Activated effector memory CD4-positive, alpha-beta T cell treated with anti-CD3 and anti-CD28 coated beads, Interleukin-2, amount 50 U/mL, for 16 hours (primary cell): ENCODE measurements around the gene DOCK1.

Source experiments
- DNase-seq: peaks from one replicate; pipeline ENCODE4 v3.0.0-alpha.2; 2020

Gene DOCK1

DNA sequence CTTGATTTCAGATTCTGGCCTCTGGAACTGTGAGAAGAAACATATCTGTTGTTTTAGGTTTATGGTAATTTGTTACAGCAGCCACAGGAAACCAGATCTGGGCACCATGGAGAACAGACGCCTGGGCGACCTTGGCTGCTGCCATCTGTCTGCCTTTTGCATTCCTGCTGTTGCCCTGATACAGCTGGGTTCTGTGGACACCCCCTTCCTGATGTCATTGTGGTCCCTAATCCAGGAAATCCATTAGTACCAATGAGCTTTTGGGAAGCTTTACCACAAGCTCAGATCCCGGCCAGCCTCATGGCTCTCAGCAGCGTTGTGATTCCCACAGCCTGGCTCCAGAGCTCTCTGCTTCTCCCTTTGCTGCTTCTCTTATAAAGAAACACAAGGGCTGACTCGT, 469.7 kb downstream of the DOCK1 start:
- DNase-seq = no peak

DNA sequence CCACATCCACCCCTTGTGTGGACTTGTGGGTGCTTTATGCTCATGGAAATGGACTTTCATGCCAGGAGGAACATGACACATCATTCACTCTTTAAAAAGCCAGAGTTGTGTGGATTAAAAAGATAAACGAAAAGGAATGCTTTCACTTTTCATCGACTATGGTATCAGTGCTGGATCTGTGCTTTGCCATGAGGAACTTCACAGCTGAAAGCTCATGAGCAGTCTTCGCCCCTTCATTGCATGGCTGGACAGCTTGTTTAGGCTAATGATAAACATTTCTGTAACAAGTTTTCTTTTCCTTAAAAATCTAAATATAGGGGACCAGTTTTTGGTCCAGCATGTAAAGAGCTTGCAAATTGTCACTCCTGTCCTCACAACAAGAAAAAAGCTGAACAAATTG, 470.2 kb downstream of the DOCK1 start:
- DNase-seq = no peak

DNA sequence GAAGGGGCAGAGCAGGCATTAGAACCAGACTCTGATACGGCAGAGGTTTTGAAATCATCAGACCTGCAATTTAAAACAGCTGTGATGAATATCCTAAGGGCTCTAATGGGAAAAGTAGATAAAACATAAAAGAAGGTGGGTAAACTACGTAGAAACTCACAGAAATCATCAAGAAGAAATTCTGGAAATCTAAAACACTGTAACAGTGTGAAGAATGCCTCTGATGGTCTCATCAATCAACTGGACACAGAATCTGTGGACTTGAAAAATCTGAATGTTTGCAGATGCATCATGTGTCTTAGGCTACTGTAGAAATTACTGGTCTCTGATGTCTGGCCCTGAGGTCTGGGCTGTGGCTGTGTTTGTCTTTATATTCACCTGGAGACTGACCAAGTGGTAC, 470.8 kb downstream of the DOCK1 start:
- DNase-seq = no peak

DNA sequence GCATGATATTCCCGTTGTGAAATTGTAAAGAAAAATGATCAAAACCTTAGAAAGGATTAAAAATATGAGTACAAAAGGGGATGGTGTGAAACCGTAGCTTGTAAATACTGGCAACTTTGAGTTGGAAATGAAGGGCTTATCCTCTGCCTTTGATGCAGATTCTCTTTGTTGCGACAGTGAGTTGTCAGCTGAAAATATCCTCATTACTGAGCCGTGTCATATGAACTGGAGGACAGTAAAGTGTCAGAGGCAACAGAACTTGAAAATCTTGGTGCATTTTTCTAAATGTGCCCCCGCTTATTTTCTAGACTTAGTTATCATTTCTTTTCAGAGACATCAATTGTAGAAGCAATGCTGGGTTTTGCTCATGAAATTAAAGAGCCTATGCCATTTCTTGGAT, 473.4 kb downstream of the DOCK1 start:
- DNase-seq = no peak

DNA sequence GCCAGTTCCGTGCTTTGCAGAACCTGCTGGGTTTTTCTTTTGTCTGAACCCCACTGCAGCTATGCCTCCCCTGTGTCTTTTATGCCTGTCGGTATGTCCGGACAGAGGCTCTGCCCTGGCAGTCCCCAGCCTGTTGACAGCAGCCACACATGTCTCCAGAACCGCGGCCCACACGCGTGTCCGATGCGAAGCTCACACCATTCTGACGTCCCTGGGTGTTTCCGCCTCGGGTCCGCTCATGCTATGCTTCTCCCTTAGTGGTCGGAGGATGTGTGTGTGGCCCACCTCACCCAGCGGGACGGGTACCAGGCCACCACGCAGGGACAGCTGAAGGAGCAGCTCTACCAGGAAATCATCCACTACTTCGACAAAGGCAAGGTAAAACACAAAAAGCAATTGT, 479.3 kb downstream of the DOCK1 start:
- DNase-seq = no peak

DNA sequence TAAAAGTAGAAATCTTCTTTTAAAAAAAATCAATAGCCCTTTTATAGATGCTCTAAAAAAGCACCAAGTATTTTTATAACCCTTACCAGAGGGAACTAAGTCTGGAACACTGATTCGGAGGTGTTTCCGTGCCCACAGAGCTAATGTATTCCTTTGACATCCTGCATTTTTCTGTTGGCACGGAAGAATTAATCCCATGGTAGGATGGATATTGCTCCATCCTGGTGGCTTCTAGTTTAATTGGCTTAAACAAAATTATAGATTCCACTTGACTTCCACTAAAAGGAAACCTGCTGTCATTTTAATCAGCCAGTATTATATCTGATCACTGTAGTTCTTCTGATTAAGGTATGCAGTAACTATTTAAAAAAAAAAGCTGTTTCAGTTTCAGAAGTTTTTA, 479.8 kb downstream of the DOCK1 start:
- no peak for DNase-seq

DNA sequence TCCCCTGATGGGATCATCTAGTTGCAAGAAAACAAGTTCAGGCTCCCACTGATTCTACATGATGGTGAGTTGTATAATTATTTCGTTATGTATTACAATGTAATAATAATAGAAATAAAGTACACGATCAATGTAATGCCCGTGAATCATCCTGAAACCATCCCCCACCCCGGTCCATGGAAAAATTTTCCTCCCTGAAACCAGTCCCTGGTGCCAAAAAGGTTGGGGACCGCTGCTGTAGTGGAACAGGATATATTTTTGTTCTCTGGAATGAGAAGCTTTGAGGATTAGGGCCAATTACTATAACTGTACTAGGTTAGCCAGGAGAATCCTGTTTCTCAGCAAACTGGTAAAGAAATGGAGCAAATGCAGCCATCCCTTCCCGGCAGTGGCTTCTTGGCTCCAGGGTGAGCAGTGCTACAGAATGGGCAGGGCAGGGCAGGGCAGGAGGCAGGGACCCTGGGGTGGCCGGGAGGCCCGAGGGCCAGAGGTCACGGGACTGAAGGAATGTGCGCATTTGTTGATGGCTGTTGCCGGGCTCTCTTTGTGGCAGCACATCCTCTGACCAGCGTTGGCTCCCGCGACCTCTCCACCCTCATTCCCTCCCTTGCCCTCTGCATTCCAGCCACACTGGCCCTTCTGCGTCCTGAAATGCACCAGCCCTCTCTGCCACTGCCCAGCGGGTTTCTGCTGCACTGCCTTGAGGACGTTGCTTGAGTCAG, 481.5 kb downstream of the DOCK1 start:
- DNase-seq = no peak

DNA sequence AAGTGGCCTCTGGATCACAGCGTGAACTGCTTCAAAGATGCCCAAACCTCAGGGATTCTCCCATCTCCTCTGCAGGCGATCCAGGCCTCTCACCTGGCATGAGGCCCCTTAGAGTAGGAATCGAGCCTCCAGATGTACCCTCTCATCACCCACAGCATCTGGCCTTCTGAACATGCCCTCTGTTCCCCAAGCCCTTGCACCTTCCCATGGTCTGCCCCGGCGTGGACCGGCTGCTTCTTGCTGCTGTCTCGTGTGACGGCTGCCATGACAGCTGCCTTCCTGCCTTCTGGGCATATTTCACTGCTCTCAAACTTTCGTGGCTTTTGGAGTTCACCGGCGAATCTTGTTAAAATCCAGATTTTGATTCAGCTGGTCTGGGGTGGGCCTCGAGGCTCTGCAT, 486.6 kb downstream of the DOCK1 start:
- DNase-seq = no peak

DNA sequence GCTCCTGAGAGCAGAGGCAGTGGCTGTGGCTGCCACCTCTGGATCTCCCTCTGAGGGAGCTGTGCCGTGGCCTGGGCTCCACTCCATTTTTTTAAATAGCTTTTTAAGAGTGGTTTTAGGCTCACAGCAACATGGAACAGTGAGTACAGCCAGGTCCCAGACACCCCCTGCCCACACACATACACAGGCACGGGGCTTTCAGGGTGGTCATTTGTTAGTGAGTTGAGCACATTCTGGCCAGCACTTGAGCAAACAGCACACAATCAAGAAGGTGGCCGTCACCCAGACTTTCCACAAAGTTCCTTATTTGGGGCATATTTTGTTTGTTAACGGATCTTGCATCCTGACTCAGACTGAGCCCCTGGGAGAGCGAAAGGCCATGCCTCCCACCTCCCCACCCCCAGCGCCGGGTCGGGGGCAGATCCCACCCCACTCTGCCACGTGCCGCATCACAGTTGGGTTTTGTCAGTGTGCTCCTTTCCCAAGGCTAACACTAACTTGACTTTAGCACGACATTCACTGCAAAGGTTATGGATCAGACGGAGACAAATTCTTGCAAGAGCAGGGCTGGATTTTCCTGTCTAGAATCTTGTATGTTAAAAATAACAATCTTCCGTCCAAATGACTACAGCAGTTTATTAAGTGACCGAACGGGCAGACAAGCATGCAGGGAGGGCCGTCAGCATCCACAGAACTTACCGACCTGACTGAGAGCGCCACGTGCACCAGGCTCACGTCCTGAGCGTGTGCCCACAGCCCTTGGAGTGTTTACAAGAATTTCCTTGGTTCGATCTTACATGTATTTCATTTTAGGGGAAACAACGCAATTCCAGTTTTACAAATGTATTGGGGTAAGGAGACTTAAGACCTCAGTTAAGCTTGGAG, 487.4 kb downstream of the DOCK1 start:
- no peak for DNase-seq

DNA sequence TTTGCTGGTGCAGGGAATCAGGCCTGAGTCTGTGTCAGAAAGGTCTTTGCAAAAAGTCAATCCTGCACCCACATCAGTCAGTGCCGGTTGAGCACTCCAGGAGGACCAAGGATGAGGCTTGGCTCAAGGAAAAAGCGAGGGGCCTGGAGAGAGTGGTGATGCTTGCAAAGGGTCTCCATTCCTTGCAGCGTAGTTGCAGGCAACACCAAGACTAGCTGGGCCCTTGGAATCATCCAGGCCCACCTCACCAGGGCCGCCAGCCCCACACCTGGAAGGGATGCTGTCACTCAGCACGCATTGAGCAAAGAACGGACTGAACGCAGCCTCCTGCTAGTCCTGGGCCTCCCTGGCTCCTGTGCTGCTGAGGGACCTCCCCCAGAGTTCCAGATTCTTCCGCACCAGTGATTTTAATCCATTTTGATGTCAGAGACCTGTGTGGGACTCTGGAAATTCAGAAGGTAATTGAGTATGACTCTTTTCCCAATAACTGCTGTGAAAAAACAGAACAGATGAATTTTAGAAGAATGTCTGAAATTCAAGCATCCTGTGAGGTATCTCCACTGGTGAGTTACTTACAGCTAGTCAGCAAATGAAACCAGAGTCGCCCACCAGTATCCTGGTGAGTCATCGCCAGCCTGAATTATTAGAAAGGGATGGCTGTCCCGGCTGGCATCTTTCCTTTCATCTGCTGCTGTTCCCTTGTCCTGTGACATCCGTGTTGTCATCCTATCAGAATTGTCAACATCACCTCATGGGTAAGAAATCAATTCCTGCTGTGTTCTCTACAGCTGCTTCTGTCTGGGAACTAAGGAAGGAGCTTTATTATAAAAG, 493.1 kb downstream of the DOCK1 start:
- DNase-seq = no peak

DNA sequence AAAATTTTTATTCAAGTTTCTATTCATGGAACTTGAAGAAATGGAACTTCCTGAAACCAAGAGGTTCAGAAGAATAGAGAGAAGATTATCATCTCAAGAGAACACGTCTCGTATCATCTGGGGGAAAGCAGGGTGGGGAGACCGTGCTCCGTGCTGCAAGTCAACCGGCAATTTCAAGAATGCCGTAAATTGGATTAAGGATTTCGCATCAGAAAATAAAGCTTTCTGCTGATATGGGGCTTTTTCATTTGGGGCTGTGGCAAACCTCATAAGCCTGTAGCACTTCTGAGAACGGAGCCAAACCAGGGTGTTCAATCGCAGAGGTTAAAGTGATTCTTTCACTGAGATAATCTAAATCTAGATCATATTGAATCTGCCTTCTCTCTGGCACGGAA, 493.7 kb downstream of the DOCK1 start:
- no peak for DNase-seq

DNA sequence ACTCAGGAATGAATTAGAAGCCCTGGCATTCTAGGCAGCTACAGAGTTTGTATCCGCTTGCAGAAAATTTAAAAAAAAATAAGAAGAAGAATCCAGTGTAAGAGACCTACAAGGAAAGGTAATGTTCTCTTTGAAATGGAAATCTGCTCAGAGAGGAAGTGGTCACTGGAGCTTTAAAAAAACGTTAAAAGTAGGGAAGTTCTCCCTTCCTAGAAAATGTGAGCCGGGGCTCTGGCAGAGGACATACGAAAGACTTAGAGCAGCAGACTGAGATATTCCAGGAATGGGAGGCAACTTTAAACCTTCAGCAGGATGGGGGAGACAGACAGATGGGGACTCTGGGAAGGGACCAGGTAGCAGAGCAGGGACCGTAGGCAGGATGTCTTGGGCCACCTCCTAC, 494.4 kb downstream of the DOCK1 start:
- DNase-seq = no peak

DNA sequence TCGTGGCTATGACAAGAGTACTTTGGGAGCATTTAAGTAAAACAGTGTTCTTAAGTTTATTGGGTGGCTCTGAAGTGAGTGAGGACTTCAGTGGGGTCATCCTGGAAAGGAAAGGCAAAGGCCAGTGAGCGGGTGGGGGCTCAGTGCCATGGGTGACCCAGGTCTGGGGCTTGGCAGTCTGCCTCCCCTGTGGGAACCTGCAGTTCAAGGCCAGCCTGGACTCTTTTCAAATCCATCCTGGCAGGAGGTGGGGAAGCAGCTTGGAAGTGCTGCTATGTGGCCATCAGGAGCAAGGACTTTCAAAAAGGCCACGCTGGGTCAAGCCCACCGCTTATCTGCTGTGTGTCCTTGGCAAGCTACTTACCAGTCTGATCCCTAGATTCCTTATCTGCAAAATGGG, 495.0 kb downstream of the DOCK1 start:
- no peak for DNase-seq

DNA sequence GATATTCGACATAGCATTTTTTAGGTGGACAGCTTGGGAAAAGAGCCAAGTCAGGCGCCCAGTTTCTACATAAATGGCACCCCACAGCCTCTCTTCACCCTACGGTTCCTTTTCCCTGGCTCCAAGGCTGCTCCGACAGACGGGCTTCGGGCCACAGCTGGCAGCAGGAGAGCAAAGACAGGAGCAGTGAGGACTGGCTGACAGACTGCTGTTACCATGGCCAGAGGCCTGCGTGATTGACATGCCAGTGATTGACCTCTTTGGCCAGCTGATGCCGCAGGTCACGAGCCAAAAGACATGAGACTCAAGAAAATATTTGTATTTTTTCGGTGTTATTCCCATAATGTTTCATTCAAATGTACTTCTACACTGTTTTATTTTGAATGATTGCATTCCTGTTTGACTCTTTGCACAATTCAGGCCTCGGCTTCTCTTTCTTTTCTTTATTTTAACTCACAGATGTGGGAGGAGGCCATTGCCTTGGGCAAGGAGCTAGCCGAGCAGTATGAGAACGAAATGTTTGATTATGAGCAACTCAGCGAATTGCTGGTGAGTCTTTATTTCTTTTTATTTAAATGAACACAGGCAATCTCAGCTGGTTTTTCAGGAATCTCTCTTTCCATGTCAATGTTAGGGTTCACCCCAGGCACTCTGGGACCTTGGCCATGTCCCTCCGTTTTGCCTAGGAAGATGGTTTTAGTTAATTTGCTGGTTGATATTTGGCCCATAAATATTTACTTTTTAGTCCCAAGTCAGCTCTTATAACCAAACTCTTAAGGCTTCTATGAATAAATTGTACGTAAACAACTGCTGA, 497.6 kb downstream of the DOCK1 start:
- no peak for DNase-seq

DNA sequence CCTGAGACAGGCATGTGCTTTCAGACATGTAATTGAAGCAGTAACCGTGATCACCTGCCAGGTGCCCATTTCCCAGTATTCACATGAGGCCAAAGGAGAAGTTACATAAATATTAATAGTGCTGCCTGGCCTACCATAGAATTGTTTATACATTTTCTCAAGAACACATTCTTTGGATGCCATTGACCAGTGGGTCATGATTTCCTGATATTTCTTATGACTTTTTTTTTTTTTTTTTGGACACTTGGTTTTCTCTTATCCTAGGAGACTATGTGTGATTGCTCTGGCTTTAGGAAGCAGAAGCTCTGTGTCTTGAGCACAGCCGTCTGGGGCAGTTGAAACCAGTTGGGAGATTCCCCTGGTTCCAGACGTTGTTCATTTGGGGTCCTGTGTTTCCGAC, 500.0 kb downstream of the DOCK1 start:
- no peak for DNase-seq

DNA sequence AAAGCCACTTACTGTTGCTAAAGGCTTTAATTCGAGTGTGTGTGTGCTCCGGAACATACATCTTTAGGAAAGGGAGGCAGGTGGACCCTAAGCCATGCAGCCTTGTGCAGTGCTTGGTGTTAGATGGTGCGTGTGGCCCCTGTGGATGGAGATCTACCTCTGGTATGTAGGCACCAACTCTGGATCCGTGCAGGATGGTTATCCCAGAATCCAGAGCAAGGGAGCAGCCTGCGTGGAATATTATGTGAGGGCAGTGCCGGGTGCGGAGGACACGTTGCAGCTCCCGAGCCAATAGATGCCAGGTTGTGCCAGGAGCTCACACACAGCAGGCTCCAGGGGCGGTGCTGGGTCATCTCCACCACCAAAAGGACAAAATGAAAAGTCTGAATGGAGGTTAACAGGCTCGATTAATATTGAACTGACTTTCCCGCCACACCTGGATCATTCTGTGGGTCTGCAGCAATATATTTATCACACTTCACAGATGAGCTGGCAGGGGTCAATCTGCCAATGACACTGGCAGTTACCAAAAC, 500.9 kb downstream of the DOCK1 start:
- DNase-seq = no peak

DNA sequence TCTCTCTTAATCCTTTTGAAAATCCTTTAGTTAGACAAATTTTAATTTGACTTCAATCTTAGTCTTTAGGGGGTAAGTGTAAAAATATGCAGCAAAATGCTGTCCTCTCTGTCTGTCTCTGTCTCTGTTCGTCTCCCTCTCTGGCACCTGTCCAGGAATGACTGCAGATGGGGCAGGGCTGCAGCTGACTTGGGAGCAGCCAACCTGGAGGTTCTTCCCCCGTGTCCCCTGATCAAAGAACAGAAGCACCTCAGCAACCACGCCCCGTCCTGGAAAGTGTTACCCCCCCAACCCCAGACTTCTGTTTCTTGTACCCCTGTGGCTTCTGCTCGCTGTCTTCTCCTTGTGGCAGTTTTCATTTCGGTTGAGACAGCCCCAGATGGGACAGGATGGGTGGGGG, 502.3 kb downstream of the DOCK1 start:
- DNase-seq = peak; percentile 24

DNA sequence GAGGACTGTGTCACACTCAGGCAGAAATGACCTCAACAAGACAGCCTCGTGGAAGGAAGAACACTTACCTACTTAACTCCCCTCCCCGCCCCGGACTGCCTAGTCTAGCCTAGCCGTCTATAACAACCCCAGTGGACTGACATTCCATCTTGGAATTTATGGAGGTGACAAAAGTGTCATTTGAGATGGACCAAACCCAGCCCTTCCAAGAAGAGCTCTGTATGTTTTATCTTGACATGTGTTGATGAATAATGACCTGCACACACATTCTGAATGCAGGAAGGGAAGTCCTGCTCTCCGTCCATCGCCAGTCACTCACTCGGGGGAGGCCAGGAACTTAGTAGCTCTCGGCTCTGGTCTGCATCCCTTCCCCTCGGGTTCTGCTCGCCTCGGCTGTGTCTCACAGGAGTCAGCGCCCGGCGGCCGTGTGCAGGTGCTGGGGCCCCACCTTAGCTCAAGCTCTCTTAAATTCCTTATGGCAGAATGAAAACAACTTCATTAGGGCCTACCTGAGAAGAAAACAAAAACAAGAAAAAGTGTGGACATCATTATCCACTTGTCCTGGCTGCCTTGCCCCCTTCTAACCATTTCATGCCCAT, 503.0 kb downstream of the DOCK1 start:
- no peak for DNase-seq

DNA sequence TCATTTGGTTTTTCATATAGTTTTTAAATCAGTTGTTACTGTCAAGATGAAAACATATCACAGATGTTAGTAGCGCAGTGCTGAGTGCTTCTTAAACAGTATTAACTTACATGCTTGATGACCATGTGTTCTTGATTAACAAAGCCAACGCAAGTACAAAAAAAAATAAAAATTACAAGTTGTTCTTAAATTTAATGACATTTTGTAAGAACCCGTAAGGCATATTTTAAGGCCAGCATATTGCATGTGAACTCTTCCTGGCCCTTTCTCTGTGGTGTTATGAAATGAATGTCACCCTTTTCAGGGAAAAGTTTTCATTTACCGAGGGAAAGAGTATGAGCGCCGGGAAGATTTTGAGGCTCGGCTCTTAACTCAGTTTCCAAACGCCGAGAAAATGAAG, 503.5 kb downstream of the DOCK1 start:
- no peak for DNase-seq

DNA sequence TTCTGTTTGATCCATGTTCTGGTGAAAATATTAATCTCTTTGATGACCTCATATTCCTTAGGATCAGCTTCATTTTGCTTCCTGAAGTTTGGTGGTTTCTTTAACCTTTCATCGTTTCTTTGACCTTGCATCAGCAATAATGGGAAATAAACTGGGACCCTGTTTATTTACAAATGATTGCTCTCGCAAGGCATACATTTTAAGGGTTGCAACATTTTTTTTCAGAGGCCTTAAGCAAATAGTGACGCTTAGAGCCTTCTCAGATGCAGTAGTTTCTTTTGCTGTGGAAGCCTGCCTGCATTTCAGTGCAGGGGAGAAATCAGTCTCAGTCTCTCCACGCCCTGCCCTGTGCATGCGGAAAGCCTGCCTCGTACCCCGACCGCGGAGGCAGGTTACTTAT, 504.8 kb downstream of the DOCK1 start:
- no peak for DNase-seq

DNA sequence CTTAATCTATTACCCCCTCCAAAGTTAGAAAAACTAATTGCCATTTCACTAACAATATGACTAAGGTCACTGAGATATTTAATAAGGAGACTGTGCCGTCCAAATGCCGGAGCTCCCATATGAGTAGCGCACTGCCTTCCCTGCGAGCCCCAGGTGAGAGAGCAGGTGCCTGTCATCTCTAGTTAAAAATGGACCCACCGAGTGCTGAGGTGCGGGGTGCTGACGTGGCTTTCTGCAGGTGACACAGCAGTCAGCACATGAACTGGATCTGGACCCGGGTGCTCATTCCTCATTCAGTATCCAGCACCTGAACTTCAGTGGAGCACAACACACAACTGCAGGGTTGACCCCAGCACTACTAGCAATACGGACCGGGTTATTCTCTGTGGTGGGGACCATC, 505.8 kb downstream of the DOCK1 start:
- DNase-seq = no peak

DNA sequence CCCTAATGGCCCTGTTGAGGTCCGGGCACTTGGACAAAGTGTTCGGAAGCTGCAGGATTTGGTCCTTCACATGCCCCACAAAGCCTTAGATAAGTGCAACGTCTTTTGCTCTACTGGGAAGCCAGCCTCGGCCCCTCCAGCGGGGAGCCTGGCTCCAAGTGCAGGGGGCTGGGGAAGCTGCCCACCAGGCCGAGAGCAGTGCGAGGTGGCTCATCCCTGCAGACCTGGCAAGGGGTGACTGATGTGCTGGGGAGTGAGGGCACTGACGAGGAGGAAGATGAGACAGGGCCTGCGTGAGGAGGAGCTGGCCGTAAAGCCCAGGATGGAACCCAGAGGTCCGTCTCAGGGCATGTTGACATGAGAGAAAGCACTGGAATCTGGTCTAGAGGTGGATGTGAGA, 508.1 kb downstream of the DOCK1 start:
- no peak for DNase-seq
